GM18505 (cell line): ENCODE results near the gene MYO10.

Experiments
- ATAC-seq: cut with Tn5 transposase; IDR thresholded peaks from one replicate; pipeline ENCODE4 v1.9.1; 2021; ENCODE audit not compliant: unreplicated experiment
- POLR2A ChIP-seq: IDR thresholded peaks from 4 replicates; pipeline ENCODE4 v1.6.1; 2011; ENCODE audit warnings: borderline replicate concordance; ENCODE audit not compliant: insufficient read depth, insufficient read length; ENCODE audit errors: extremely low read depth

Gene MYO10

GRCh38 chr5:16644301-16644889 is 291.7 kb downstream of the MYO10 start:
- no peak for ATAC-seq

GRCh38 chr5:16642867-16643266 is 293.2 kb downstream of the MYO10 start:
- TF ChIP-seq POLR2A: no peak
- no peak for ATAC-seq

More at GRCh38 chr5:16644301-16644889, 291.7 kb downstream of the MYO10 start:
- no peak for TF ChIP-seq POLR2A

- ATAC-seq: no peak
- TF ChIP-seq POLR2A: no peak
Measured at GRCh38 chr5:16639206-16639605, 296.9 kb downstream of the MYO10 start.

GRCh38 chr5:16628376-16628775 is 307.7 kb downstream of the MYO10 start:
- ATAC-seq: no peak

GRCh38 chr5:16626696-16627264 is 309.3 kb downstream of the MYO10 start:
- peak; percentile 70 for ATAC-seq
- no peak for TF ChIP-seq POLR2A

More at GRCh38 chr5:16628376-16628775, 307.7 kb downstream of the MYO10 start:
- TF ChIP-seq POLR2A: no peak

GRCh38 chr5:16625096-16625495 is 311.0 kb downstream of the MYO10 start:
- ATAC-seq: no peak
- no peak for TF ChIP-seq POLR2A

GRCh38 chr5:16619136-16619535 is 317.0 kb downstream of the MYO10 start:
- ATAC-seq: no peak
- TF ChIP-seq POLR2A: no peak

- no peak for ATAC-seq
- no peak for TF ChIP-seq POLR2A
Measured at GRCh38 chr5:16618138-16618897, 317.8 kb downstream of the MYO10 start.

- ATAC-seq: no peak
- no peak for TF ChIP-seq POLR2A
Measured at GRCh38 chr5:16617274-16617968, 318.7 kb downstream of the MYO10 start.

GRCh38 chr5:16616536-16617273 is 319.4 kb downstream of the MYO10 start, which contains the start of gene RETREG1:
Gene RETREG1, minus strand, starts transcription at chr5:16616997. Its CDS starts 26 bp downstream, at chr5:16616971.
- no peak for TF ChIP-seq POLR2A
- peak; percentile 78 for ATAC-seq

GRCh38 chr5:16615741-16616535 is 320.1 kb downstream of the MYO10 start:
- ATAC-seq: peak; percentile 3
- no peak for TF ChIP-seq POLR2A

- TF ChIP-seq POLR2A: no peak
Measured at GRCh38 chr5:16612007-16612406, 324.1 kb downstream of the MYO10 start.

More at GRCh38 chr5:16612007-16612406, 324.1 kb downstream of the MYO10 start:
- ATAC-seq: no peak
